K562 (cell line): ENCODE measurements around the gene DLGAP1. TPM values are rescaled to one million over a fixed set of nuclear protein-coding genes. Genes with fewer than 3 reads are reported as not detected.

ENCODE experiments used
- HIVEP1 ChIP-seq: fragments of 250-450 bp; sonication (Bioruptor Pico); IDR thresholded peaks from 2 replicates; pipeline ENCODE4 v1.4.0; 2020; ENCODE audit warnings: mild to moderate bottlenecking
- HMG20B ChIP-seq: fragments of 250-450 bp; sonication (Bioruptor Pico); IDR thresholded peaks from 2 replicates; pipeline ENCODE4 v1.5.0; 2021; ENCODE audit warnings: mild to moderate bottlenecking
- HNRNPL ChIP-seq: fragments of 200-400 bp; formaldehyde crosslinking; IDR thresholded peaks from 2 replicates; pipeline ENCODE4 v1.6.1; 2017; ENCODE audit warnings: low read depth, mild to moderate bottlenecking, low read length
- MED1 ChIP-seq: sonication (generic); formaldehyde crosslinking; IDR thresholded peaks from 2 replicates; pipeline ENCODE4 v1.8.1; 2023; ENCODE audit warnings: missing genetic modification reagents, borderline replicate concordance
- PHF21A ChIP-seq: fragments of 450-650 bp; IDR thresholded peaks from 2 replicates; pipeline ENCODE4 v1.6.1; 2017; ENCODE audit warnings: low read depth, borderline replicate concordance
- RNF2 ChIP-seq: sonication (generic); IDR thresholded peaks from 2 replicates; pipeline ENCODE4 v1.6.1; 2016
- SMC3 ChIP-seq: conservative IDR thresholded peaks from 2 replicates; pipeline ENCODE4 v1.6.1; 2011; ENCODE audit warnings: low read depth, low read length, improper control_type of control experiment; ENCODE audit not compliant: insufficient read depth
- SNRNP70 ChIP-seq: fragments of 200-400 bp; formaldehyde crosslinking; optimal IDR thresholded peaks from 2 replicates; pipeline ENCODE3; 2017; ENCODE audit warnings: low read depth, low read length
- SP1 ChIP-seq: sonication (generic); formaldehyde crosslinking; IDR thresholded peaks from 2 replicates; pipeline ENCODE4 v1.8.1; 2022; ENCODE audit warnings: mild to moderate bottlenecking, missing genetic modification reagents
- ZNF3 ChIP-seq: fragments of 250-450 bp; sonication (Bioruptor Pico); IDR thresholded peaks from 2 replicates; pipeline ENCODE4 v1.5.0; 2021; ENCODE audit warnings: mild to moderate bottlenecking, moderate library complexity
- ZNF668 ChIP-seq: fragments of 250-450 bp; sonication (Bioruptor Pico); IDR thresholded peaks from 2 replicates; pipeline ENCODE4 v1.8.0; 2022; ENCODE audit warnings: mild to moderate bottlenecking, inconsistent platforms
- polyA plus RNA-seq, 8 experiments: library from polyadenylated mRNA; depleted of rRNA in 4 of 8; stranded (reverse) in 5 of 8; unstranded in 3 of 8; fragments of >200 nt; fragmentation: Nextera tagmentation in 2 of 8; fragmentation: Illumina TruSeq in 1 of 8; extraction: Ambion mirVana in 2 of 8; extraction: Trizol in 1 of 8; gene quantifications; 2 replicates each; pipeline versions ENCODE4 v1.2.1 to v1.2.3, GENCODE V29; 2011 to 2014; ENCODE audit warnings: inconsistent platforms in 1 of 8, missing spikeins in 1 of 8
- total RNA-seq, 7 experiments: library from RNA; depleted of rRNA in 6 of 7; stranded (reverse); fragments of >200 nt in 6 of 7; fragmentation: Illumina TruSeq in 2 of 7; extraction: Trizol in 2 of 7; gene quantifications; 2 replicates each; pipeline versions ENCODE4 v1.2.1 to v1.2.3, GENCODE V29; 2011 to 2021; ENCODE audit warnings: low replicate concordance in 1 of 7
- TF ChIP-seq, protein P1 (sequence below): fragments of 250-450 bp; sonication (Bioruptor Pico); IDR thresholded peaks from 2 replicates; pipeline ENCODE4 v1.5.0; 2021; ENCODE audit warnings: mild to moderate bottlenecking, moderate library complexity
- TF ChIP-seq, protein P2 (sequence below): fragments of 250-450 bp; sonication (Bioruptor Pico); IDR thresholded peaks from 2 replicates; pipeline ENCODE4 v1.5.0; 2021
- TF ChIP-seq, protein P3 (sequence below): IDR thresholded peaks from 3 replicates; pipeline ENCODE4 v1.6.1; 2011; ENCODE audit warnings: borderline replicate concordance, mild to moderate bottlenecking; ENCODE audit not compliant: insufficient read length, insufficient read depth
- TF ChIP-seq, protein P4 (sequence below), 2 experiments: fragments of 200-800 bp in 1 of 2; sonication (Bioruptor generic) in 1 of 2; sonication (generic) in 1 of 2; formaldehyde crosslinking in 1 of 2; IDR thresholded peaks in 1 of 2; conservative IDR thresholded peaks in 1 of 2; 2 replicates each; pipeline versions ENCODE4 v1.5.0 to v1.6.1; 2016 to 2020; ENCODE audit warnings: missing compliant biosample characterization in 1 of 2, missing genetic modification characterization in 1 of 2, missing genetic modification reagents in 1 of 2
- TF ChIP-seq, protein P5 (sequence below): fragments of 250-450 bp; sonication (Bioruptor Pico); IDR thresholded peaks from 2 replicates; pipeline ENCODE4 v1.4.0; 2020; ENCODE audit warnings: mild to moderate bottlenecking, moderate library complexity
- TF ChIP-seq, protein P6 (sequence below): fragments of 250-450 bp; sonication (Bioruptor Pico); IDR thresholded peaks from 2 replicates; pipeline ENCODE4 v1.5.1; 2021; ENCODE audit warnings: mild to moderate bottlenecking

The DLGAP1 gene
- total and polyA plus RNA-seq, 9 of the 15 experiments (the other 6 are each of a cell fraction or from before 2014, with no cell fraction given), result 0.04 to 0.22 (median 0.08) TPM

DNA sequence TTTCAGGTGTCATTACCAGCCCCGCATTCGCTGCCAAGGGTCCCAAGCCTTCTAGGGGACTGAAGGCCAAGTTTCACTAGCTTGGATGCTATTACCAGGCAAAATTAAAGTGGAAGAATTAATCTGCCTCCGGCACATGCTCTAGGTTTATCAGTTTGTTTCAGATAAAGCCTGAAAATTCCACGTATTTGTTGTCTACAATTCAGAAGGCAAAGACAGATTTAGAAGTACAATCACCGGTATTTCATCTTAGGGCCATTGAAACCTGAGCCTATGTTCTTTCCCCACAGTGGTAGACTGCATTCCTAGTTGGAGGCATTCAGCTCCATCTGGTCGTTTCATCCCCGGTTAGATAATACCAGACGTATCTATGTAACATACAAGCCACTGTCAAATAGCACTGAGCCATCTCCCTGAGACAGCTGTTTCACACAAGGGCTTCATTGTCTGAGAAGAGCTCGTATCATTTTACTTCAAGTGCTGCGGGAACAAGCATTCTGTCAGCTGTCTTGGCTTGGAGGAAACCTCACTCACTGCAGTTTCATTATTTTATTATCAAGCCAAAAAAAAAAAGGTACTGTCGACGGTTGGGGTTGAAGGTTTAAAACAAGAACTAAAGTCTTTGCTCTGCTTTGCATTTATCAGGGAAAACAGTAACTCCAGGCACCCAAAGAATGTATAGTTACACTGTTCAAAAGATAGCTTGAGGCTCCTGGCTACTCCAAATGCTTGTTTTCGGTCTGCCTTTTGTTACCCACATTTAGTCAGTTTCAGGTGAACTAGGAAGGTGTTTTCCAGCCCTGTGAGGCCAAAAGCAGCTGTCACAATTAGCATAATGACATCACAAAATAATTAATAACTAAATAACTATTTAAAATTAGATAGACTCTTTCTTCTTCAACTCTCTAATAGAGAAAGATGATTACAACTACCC, 928.4 kb downstream of the DLGAP1 start (continued):
- TF ChIP-seq, protein P1, sequence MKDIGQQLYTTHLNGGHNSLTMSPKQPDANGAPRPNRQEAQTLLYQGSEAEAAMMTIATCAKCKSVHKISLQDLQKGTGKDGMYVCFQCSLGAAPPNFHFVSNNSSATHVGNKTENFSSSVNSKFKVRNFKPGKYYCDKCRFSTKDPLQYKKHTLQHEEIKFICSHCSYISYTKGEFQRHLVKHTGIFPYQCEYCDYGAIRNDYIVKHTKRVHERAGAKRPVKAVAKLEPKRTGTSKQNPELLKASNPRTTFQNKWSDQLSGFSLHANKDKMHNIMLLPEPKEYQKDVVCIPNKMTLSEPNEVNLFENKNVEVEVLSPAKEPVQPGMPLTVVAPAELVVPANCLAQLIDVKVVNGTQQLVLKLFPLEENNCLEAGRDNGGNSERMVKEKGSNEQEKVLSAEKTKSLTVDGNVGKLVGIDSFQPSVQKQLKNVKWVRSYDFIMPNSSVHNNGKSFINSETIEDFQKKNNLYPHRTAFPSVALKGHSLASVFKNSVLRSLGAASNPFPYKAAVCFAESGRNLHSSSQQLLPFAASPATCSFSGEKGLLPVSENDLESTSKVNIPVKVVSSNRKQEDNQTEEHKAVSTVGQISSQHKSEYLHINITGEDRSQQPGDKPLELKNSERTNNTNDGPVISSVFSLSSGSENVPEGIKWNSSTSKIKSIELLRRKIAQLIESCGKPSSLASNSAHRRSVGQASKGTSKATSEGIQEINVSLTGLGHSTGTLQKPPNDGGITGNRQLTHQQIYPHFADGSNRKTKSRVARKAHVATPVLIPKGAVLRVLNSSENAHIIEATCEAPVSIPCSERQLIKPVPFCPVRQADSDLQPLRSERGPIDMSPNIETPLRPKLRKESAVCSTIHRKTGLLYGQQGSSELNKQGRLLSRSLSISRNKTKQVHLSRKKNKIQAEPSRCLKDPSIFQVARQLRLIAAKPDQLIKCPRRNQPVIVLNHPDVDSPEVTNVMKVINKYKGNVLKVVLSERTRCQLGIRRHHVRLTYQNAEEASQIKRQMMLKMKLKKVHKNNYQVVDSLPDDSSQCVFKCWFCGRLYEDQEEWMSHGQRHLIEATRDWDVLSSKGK (CRISPR knock-in tag), result no peak
- TF ChIP-seq SNRNP70, result no peak
- TF ChIP-seq HMG20B, result no peak
- TF ChIP-seq ZNF3, result no peak
- TF ChIP-seq, protein P2, sequence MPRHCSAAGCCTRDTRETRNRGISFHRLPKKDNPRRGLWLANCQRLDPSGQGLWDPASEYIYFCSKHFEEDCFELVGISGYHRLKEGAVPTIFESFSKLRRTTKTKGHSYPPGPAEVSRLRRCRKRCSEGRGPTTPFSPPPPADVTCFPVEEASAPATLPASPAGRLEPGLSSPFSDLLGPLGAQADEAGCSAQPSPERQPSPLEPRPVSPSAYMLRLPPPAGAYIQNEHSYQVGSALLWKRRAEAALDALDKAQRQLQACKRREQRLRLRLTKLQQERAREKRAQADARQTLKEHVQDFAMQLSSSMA (CRISPR knock-in tag), result no peak
- no peak for TF ChIP-seq HIVEP1 (CRISPR knock-in tag)
- TF ChIP-seq MED1 (CRISPR knock-in tag), result no peak
- TF ChIP-seq, protein P3, sequence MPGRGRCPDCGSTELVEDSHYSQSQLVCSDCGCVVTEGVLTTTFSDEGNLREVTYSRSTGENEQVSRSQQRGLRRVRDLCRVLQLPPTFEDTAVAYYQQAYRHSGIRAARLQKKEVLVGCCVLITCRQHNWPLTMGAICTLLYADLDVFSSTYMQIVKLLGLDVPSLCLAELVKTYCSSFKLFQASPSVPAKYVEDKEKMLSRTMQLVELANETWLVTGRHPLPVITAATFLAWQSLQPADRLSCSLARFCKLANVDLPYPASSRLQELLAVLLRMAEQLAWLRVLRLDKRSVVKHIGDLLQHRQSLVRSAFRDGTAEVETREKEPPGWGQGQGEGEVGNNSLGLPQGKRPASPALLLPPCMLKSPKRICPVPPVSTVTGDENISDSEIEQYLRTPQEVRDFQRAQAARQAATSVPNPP, result no peak
- TF ChIP-seq, protein P4, sequence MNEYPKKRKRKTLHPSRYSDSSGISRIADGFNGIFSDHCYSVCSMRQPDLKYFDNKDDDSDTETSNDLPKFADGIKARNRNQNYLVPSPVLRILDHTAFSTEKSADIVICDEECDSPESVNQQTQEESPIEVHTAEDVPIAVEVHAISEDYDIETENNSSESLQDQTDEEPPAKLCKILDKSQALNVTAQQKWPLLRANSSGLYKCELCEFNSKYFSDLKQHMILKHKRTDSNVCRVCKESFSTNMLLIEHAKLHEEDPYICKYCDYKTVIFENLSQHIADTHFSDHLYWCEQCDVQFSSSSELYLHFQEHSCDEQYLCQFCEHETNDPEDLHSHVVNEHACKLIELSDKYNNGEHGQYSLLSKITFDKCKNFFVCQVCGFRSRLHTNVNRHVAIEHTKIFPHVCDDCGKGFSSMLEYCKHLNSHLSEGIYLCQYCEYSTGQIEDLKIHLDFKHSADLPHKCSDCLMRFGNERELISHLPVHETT (CRISPR knock-in tag; conservative IDR thresholded peaks at IDR 0.05 in 1 of 2, IDR thresholded peaks at IDR 0.05 in 1 of 2), result no peak
- TF ChIP-seq, protein P5, sequence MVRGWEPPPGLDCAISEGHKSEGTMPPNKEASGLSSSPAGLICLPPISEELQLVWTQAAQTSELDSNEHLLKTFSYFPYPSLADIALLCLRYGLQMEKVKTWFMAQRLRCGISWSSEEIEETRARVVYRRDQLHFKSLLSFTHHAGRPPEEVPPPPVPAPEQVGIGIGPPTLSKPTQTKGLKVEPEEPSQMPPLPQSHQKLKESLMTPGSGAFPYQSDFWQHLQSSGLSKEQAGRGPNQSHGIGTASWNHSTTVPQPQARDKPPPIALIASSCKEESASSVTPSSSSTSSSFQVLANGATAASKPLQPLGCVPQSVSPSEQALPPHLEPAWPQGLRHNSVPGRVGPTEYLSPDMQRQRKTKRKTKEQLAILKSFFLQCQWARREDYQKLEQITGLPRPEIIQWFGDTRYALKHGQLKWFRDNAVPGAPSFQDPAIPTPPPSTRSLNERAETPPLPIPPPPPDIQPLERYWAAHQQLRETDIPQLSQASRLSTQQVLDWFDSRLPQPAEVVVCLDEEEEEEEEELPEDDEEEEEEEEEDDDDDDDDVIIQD (CRISPR knock-in tag), result no peak
- TF ChIP-seq PHF21A, result no peak
- no peak for TF ChIP-seq ZNF668 (CRISPR knock-in tag)
- TF ChIP-seq RNF2, result no peak
- TF ChIP-seq HNRNPL, result no peak
- no peak for TF ChIP-seq SMC3
- peak; percentile 61; the same call in 1 of the 2 replicates for TF ChIP-seq SP1
- TF ChIP-seq, protein P6, sequence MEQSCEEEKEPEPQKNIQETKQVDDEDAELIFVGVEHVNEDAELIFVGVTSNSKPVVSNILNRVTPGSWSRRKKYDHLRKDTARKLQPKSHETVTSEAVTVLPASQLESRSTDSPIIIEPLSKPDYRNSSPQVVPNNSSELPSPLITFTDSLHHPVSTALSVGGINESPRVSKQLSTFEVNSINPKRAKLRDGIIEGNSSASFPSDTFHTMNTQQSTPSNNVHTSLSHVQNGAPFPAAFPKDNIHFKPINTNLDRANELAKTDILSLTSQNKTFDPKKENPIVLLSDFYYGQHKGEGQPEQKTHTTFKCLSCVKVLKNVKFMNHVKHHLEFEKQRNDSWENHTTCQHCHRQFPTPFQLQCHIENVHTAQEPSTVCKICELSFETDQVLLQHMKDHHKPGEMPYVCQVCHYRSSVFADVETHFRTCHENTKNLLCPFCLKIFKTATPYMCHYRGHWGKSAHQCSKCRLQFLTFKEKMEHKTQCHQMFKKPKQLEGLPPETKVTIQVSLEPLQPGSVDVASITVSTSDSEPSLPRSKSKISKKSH (CRISPR knock-in tag), result no peak
